Body of pancreas (tissue), 4 donors: ENCODE measurements around the gene PTPRA. TPM values are rescaled to one million over a fixed set of nuclear protein-coding genes. Genes with fewer than 3 reads are reported as not detected.

ENCODE experiments used
- ATAC-seq: fragments of 150-250 bp; one replicate; pipeline ENCODE4 v1.9.1; 2016
- DNase-seq, 4 donors: peaks; one replicate each; pipeline ENCODE4 v3.0.0-alpha.2; 2019
- H3K27ac ChIP-seq, 4 donors: fragments of 200-600 bp; sonication (generic); 1 replicate in 3 of 4; 2 replicates in 1 of 4; pipeline versions ENCODE4 v1.5.1 to v1.6.1; 2016 to 2019; ENCODE audit warnings: mild to moderate bottlenecking in 1 of 4, mixed read lengths in 1 of 4, moderate library complexity in 1 of 4
- H3K27me3 ChIP-seq, 2 donors: fragments of 200-600 bp; sonication (generic); one replicate each; pipeline ENCODE4 v1.6.0; 2016; ENCODE audit warnings: mild to moderate bottlenecking in 1 of 2
- H3K36me3 ChIP-seq, 2 donors: fragments of 200-600 bp; sonication (generic); replicated peaks in 1 of 2; 2 replicates each; pipeline ENCODE4 v1.5.1; 2016; ENCODE audit warnings: low read depth in 2 of 2; ENCODE audit not compliant: insufficient read depth in 1 of 2
- H3K4me1 ChIP-seq: fragments of 200-600 bp; sonication (generic); one replicate; pipeline ENCODE4 v1.6.0; 2016
- H3K4me3 ChIP-seq, 2 donors: fragments of 200-600 bp; sonication (generic); 1 replicate in 1 of 2; 2 replicates in 1 of 2; pipeline ENCODE4 v1.5.1; 2016 to 2019
- H3K9me3 ChIP-seq, 3 donors: fragments of 200-600 bp; sonication (generic); 1 replicate in 2 of 3; 2 replicates in 1 of 3; pipeline ENCODE4 v1.5.1; 2016
- CTCF ChIP-seq, 7 experiments: fragments of 450-650 bp in 4 of 7; fragments of 200-600 bp in 3 of 7; sonication (generic) in 3 of 7; IDR thresholded peaks; one replicate each; pipeline ENCODE4 v1.5.1; 2016 to 2019; ENCODE audit warnings: antibody characterized with exemption in 7 of 7
- POLR2A ChIP-seq, 3 donors: fragments of 450-650 bp; IDR thresholded peaks; one replicate each; pipeline ENCODE4 v1.6.1; 2016; ENCODE audit warnings: antibody characterized with exemption in 3 of 3, mild to moderate bottlenecking in 2 of 3
- WGBS, 2 donors: methylation state at CpG; one replicate each; pipeline ENCODE4 v1.1.5; 2017; 5-methylcytosine and 5-hydroxymethylcytosine counted together
- intact Hi-C: fragments of 100-400 bp; cut with DNase I; formaldehyde crosslinking; loops from one replicate; pipeline ENCODE4 v1.15.1; 2023
- total RNA-seq, 2 donors: library from RNA; depleted of rRNA; stranded (reverse); fragments of >200 nt; gene quantifications; one replicate each; pipeline ENCODE4 v1.1.0, GENCODE V29; 2016

The PTPRA gene
- total RNA-seq, 2 donors from 2014 or later: 22.3 to 24.1 TPM

GRCh38 chr20:2873747-2874041 lies 413 bp downstream of the PTPRA start:
- H3K9me3 ChIP-seq: no peaks in the 10 kb centered on the region
- DNase-seq (peak; percentile 32 to 44 (median 40)), ATAC-seq (no peak)
- peak overlapping the region in 3 of 4 donors; percentile 42 to 84 (median 65) for H3K27ac ChIP-seq
- H3K4me1 ChIP-seq: peaks cover 37% of the 10 kb centered on the region
- no peaks in the 10 kb centered on the region for H3K27me3 ChIP-seq
- peak overlapping the region; percentile 61 to 93 for H3K4me3 ChIP-seq
- no peaks in the 10 kb centered on the region for H3K36me3 ChIP-seq
- no peak for TF ChIP-seq POLR2A (IDR thresholded peaks at IDR 0.05)
- TF ChIP-seq CTCF (IDR thresholded peaks at IDR 0.05): no peak
- 0 to 1% methylated on average over 19 to 23 of the region's 29 CpGs for WGBS, 2 donors
- intact Hi-C loops: no loop called here

- DNase-seq (no peak), ATAC-seq (no peak)
- H3K9me3 ChIP-seq: no peaks in the 10 kb centered on the region
- H3K27me3 ChIP-seq: no peaks in the 10 kb centered on the region
- peak overlapping the region in 1 of 2 donors; percentile 93 for H3K4me3 ChIP-seq
- peaks cover 37% of the 10 kb centered on the region for H3K4me1 ChIP-seq
- TF ChIP-seq POLR2A (IDR thresholded peaks at IDR 0.05) (no peak), CTCF (IDR thresholded peaks at IDR 0.05) (no peak)
- intact Hi-C loops: no loop called here
- H3K27ac ChIP-seq: no peak overlapping the region
- H3K36me3 ChIP-seq: no peaks in the 10 kb centered on the region
- WGBS, 2 donors: 21 to 24% methylated on average over 7 of the region's 7 CpGs
These were observed 1.2 kb downstream of the PTPRA start for GRCh38 chr20:2874456-2874855.

GRCh38 chr20:2875690-2876203 lies 2.5 kb downstream of the PTPRA start:
- TF ChIP-seq POLR2A (IDR thresholded peaks at IDR 0.05): no peak
- TF ChIP-seq CTCF (IDR thresholded peaks at IDR 0.05): no peak
- intact Hi-C loops: no loop called here
- Histone ChIP-seq H3K4me1 (peaks cover 42% of the 10 kb centered on the region), H3K27ac (no peak overlapping the region), H3K27me3 (no peaks in the 10 kb centered on the region), H3K36me3 (no peaks in the 10 kb centered on the region), H3K4me3 (no peak overlapping the region), H3K9me3 (no peaks in the 10 kb centered on the region)
- no peak for ATAC-seq
- no peak for DNase-seq
- WGBS, 2 donors: 93 to 94% methylated on average over 5 of the region's 5 CpGs

- TF ChIP-seq POLR2A (IDR thresholded peaks at IDR 0.05): no peak
- TF ChIP-seq CTCF (IDR thresholded peaks at IDR 0.05): no peak
- WGBS, 2 donors: 92 to 96% methylated on average over 1 of the region's 1 CpG
- DNase-seq (no peak), ATAC-seq (no peak)
- H3K4me3 ChIP-seq: no peak overlapping the region
- no peaks in the 10 kb centered on the region for H3K36me3 ChIP-seq
- intact Hi-C loops: no loop called here
- H3K27me3 ChIP-seq: no peaks in the 10 kb centered on the region
- H3K27ac ChIP-seq: no peak overlapping the region
- no peaks in the 10 kb centered on the region for H3K9me3 ChIP-seq
- H3K4me1 ChIP-seq: peaks cover 25% of the 10 kb centered on the region
These were observed 5.2 kb downstream of the PTPRA start for GRCh38 chr20:2878515-2878914.

GRCh38 chr20:2879146-2879545 lies 5.9 kb downstream of the PTPRA start:
- no peak for DNase-seq
- Histone ChIP-seq H3K4me3 (no peak overlapping the region), H3K9me3 (no peaks in the 10 kb centered on the region), H3K36me3 (no peaks in the 10 kb centered on the region), H3K4me1 (peaks cover 25% of the 10 kb centered on the region), H3K27ac (no peak overlapping the region), H3K27me3 (no peaks in the 10 kb centered on the region)
- TF ChIP-seq POLR2A (IDR thresholded peaks at IDR 0.05) (no peak), CTCF (IDR thresholded peaks at IDR 0.05) (no peak)
- intact Hi-C loops: no loop called here
- 63 to 66% methylated on average over 3 of the region's 3 CpGs for WGBS, 2 donors
- ATAC-seq: no peak
